Gastrocnemius medialis (tissue), 4 donors: ENCODE results near the gene MRPL2. TPM values are rescaled to one million over a fixed set of nuclear protein-coding genes. Genes with fewer than 3 reads are reported as not detected.

Experiments
- ATAC-seq, 2 donors: fragments of 150-250 bp; one replicate each; pipeline ENCODE4 v1.9.1; 2016
- DNase-seq, 2 donors: peaks; one replicate each; pipeline ENCODE4 v3.0.0-alpha.2; 2019
- H3K27ac ChIP-seq, 4 donors: fragments of 200-600 bp; sonication (generic); 1 replicate in 1 of 4; 2 replicates in 3 of 4; pipeline ENCODE4 v1.5.1; 2016 to 2018; ENCODE audit warnings: mild to moderate bottlenecking in 2 of 4, moderate library complexity in 1 of 4
- H3K27me3 ChIP-seq, 3 donors: fragments of 200-600 bp; sonication (generic) in 2 of 3; 1 replicate in 1 of 3; 2 replicates in 2 of 3; pipeline versions ENCODE4 v1.5.1 to v1.6.0; 2016 to 2019; ENCODE audit warnings: mild to moderate bottlenecking in 1 of 3, moderate library complexity in 1 of 3
- H3K36me3 ChIP-seq, 2 donors: fragments of 200-600 bp; sonication (generic) in 1 of 2; one replicate each; pipeline ENCODE4 v1.5.1; 2017 to 2018
- H3K4me1 ChIP-seq, 2 donors: fragments of 200-600 bp; sonication (generic) in 1 of 2; one replicate each; pipeline ENCODE4 v1.5.1; 2016 to 2017; ENCODE audit warnings: mild to moderate bottlenecking in 2 of 2
- H3K4me3 ChIP-seq, 4 donors: fragments of 200-600 bp; sonication (generic) in 3 of 4; 1 replicate in 1 of 4; 2 replicates in 3 of 4; pipeline ENCODE4 v1.5.1; 2016 to 2019; ENCODE audit warnings: mild to moderate bottlenecking in 2 of 4
- H3K9me3 ChIP-seq, 3 donors: fragments of 200-600 bp; sonication (generic) in 2 of 3; 1 replicate in 1 of 3; 2 replicates in 2 of 3; pipeline ENCODE4 v1.5.1; 2016 to 2019
- POLR2A ChIP-seq, 2 donors: fragments of 450-650 bp; IDR thresholded peaks; one replicate each; pipeline ENCODE4 v1.6.1; 2017; ENCODE audit warnings: antibody characterized with exemption in 2 of 2, mild to moderate bottlenecking in 2 of 2, moderate library complexity in 2 of 2
- in situ Hi-C, 4 donors: fragments of 200-750 bp; cut with MboI; loops; one replicate each; pipeline versions ENCODE4 v1.15.0 to v1.8.0; 2017; ENCODE audit warnings: low sequenced_read_pairs in 4 of 4
- intact Hi-C: fragments of 100-400 bp; cut with DNase I; formaldehyde crosslinking; loops from one replicate; pipeline ENCODE4 v1.15.1; 2023; ENCODE audit warnings: low total_unique reads
- total RNA-seq, 4 donors: library from RNA; depleted of rRNA; stranded (reverse); fragments of >200 nt; gene quantifications; one replicate each; pipeline versions ENCODE4 v1.1.0 to v1.2.3, GENCODE V29; 2016
- TF ChIP-seq, protein P1 (sequence below), 5 experiments: fragments of 450-650 bp in 3 of 5; fragments of 200-600 bp in 2 of 5; sonication (generic) in 2 of 5; IDR thresholded peaks in 4 of 5; conservative IDR thresholded peaks in 1 of 5; 1 replicate in 4 of 5; 2 replicates in 1 of 5; pipeline ENCODE4 v1.5.1; 2016 to 2019; ENCODE audit warnings: antibody characterized with exemption in 5 of 5, mild to moderate bottlenecking in 3 of 5, moderate library complexity in 3 of 5

The MRPL2 gene
- total RNA-seq, 4 donors from 2014 or later = 34.1 to 64.9 (median 41.1) TPM

DNA sequence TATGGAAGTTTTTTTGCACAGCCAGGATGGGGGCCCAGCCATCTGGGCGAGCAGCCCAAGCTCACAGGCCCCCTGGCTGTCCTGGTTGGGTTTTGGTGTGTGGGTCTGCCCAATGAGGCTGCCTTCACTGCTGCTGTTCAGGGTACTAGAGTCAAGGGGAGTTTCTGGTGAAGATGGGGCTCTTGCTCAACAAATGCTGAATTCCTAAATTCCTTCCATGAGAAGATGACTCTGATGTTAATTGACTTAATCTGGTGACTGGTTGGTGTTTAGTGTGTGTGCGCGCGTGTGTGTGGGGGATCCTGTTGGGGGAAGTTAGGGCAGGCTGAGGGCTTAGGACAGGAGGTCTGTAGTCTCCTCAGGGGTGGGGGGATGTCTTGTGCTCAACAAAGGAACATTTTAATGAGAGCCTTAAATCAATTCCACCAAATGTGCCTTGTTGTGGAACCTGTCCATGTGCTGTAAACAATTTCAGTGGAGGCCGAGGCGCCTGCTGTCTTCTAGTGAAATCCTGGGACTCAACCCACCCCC, 18.8 kb upstream of the MRPL2 start:
- Histone ChIP-seq H3K9me3 (no peaks in the 10 kb centered on the region), H3K4me1 (peaks cover 0 to 9% of the 10 kb centered on the region in 2 donors), H3K36me3 (peaks cover 0 to 14% of the 10 kb centered on the region in 2 donors), H3K4me3 (no peak overlapping the region), H3K27ac (no peak overlapping the region), H3K27me3 (peaks cover 9 to 17% (median 13%) of the 10 kb centered on the region in 3 donors)
- no peak for DNase-seq
- in situ Hi-C loops = no loop called here
- TF ChIP-seq, protein P1, sequence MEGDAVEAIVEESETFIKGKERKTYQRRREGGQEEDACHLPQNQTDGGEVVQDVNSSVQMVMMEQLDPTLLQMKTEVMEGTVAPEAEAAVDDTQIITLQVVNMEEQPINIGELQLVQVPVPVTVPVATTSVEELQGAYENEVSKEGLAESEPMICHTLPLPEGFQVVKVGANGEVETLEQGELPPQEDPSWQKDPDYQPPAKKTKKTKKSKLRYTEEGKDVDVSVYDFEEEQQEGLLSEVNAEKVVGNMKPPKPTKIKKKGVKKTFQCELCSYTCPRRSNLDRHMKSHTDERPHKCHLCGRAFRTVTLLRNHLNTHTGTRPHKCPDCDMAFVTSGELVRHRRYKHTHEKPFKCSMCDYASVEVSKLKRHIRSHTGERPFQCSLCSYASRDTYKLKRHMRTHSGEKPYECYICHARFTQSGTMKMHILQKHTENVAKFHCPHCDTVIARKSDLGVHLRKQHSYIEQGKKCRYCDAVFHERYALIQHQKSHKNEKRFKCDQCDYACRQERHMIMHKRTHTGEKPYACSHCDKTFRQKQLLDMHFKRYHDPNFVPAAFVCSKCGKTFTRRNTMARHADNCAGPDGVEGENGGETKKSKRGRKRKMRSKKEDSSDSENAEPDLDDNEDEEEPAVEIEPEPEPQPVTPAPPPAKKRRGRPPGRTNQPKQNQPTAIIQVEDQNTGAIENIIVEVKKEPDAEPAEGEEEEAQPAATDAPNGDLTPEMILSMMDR (IDR thresholded peaks at IDR 0.05 in 4 of 5, conservative IDR thresholded peaks at IDR 0.05 in 1 of 5) = no peak
- TF ChIP-seq POLR2A (IDR thresholded peaks at IDR 0.05) = no peak
- intact Hi-C loops = no loop called here
- ATAC-seq = no peak

DNA sequence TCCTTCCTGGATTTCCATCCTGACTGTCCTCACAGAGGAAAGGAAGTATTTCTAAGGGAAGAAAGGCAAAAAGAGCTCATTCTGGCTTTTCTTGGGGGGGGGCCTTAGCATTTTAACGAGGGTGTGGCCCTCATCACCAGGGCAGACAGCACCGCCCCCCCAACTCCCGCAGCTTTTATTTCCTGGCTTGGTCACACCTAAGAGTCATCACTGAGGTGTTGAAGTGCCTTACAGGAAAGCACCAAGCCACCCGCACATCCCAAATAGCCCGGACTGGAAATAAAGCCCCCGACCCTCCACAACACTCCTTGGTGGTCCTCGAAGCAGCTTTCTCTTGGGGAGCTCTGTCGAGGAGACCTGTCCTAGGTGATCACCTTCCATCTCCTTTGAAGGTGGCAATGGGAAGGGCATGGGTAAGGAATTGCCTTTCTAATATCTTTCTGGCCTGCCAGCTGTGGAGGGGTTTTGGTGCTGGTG, 18.1 kb upstream of the MRPL2 start:
- Histone ChIP-seq H3K4me1 (peaks cover 0 to 9% of the 10 kb centered on the region in 2 donors), H3K27ac (no peak overlapping the region), H3K9me3 (no peaks in the 10 kb centered on the region), H3K36me3 (peaks cover 0 to 21% of the 10 kb centered on the region in 2 donors), H3K4me3 (peak overlapping the region in 2 of 4 donors; percentile 45 to 46), H3K27me3 (peaks cover 9 to 17% (median 13%) of the 10 kb centered on the region in 3 donors)
- no peak for DNase-seq
- intact Hi-C loops = no loop called here
- in situ Hi-C loops = no loop called here
- no peak for TF ChIP-seq POLR2A (IDR thresholded peaks at IDR 0.05)
- TF ChIP-seq, protein P1 (IDR thresholded peaks at IDR 0.05 in 4 of 5, conservative IDR thresholded peaks at IDR 0.05 in 1 of 5) = no peak
- ATAC-seq = no peak

DNA sequence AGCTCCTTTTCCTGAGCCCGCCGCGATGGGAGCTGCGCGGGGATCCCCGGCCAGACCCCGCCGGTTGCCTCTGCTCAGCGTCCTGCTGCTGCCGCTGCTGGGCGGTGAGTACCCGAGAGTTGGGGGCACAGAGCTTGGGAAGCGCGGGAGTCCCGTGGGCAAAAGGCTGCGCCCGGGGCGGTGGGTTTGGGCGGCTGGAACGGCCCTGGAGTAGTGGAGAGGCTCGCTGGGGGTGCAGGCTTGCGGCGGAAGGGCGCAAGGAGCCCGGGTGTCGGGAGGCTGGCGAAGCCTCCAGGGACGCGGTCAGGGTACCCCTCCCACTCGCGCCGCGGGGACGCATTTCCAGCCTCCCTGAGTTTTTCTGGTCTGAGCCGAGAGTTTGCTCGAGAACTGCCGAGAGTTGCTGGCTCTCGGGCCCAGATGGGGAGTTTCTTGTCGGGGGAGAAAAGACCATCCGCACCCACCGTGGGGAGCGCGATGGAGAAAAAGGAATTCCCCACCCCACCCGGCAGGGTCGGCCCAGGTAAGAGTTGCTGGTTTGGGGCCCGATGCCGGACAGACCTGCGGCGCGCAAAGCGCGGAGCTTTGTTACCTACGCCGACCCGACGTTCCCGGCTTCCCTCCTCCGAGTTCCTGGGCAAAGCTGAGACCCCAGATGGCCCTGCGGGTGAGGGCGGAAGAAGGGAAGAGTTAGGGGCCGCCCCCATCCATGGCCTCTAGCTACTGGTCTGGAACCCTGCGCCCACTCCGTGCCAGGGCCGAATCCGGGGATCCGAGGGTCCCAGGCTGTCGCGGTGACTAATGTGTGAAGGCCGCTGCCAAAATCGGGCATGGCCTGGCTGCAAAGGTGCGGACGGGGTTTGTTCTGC, 17.5 kb upstream of the MRPL2 start:
- no peak for ATAC-seq
- H3K9me3 ChIP-seq = no peaks in the 10 kb centered on the region
- peaks cover 9 to 17% (median 13%) of the 10 kb centered on the region in 3 donors for H3K27me3 ChIP-seq
- H3K27ac ChIP-seq = no peak overlapping the region
- in situ Hi-C loops = no loop called here
- intact Hi-C loops = no loop called here
- H3K4me3 ChIP-seq = peak overlapping the region; percentile 40 to 46 (median 46)
- DNase-seq = no peak
- H3K36me3 ChIP-seq = peaks cover 0 to 27% of the 10 kb centered on the region in 2 donors
- peaks cover 0 to 9% of the 10 kb centered on the region in 2 donors for H3K4me1 ChIP-seq
- TF ChIP-seq, protein P1 (IDR thresholded peaks at IDR 0.05 in 4 of 5, conservative IDR thresholded peaks at IDR 0.05 in 1 of 5) = no peak
- no peak for TF ChIP-seq POLR2A (IDR thresholded peaks at IDR 0.05)

DNA sequence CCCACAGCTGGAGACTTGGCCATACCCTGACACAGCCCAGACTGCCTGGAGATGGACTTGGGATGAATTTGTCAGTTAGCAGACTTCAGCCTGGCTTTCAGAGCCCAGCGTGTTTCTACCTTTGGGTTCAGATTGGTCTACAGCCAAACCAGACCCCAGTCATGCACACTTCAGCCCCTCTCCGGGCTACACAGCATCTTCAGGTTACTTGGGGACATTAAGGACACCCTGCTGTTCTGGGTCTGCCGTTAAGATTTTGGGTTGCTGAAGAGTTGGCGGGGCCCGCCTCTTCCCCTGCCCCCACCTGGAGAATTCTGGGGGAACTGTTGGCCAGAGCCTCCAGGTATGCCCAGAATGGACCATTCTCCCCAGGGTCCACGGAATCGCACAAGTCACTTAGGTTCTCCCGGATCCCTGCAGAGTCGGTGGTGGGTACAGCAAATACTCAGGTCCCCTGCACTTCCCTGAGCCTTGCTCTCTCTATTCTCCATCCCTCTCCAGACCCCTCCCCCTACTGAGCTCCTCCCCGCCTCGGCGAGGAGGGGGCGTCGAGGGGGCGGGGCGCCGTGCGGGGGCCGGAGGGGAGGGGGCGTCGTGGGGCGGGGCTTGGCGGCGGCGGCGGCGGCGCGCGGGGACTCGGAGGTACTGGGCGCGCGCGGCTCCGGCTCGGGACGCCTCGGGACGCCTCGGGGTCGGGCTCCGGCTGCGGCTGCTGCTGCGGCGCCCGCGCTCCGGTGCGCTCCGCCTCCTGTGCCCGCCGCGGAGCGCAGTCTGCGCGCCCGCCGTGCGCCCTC, 16.6 kb upstream of the MRPL2 start, which contains the start of gene PTK7:
PTK7 (plus strand) TSS at position 645 of the 794 bp plus-strand sequence. CDS start 175 bp downstream, outside the sequence.
- Histone ChIP-seq H3K4me1 (peaks cover 0 to 9% of the 10 kb centered on the region in 2 donors), H3K9me3 (no peaks in the 10 kb centered on the region), H3K27ac (no peak within 1 kb of the TSS), H3K36me3 (peaks cover 0 to 36% of the 10 kb centered on the region in 2 donors), H3K4me3 (peak within 1 kb of the TSS; percentile 40 to 46 (median 46)), H3K27me3 (peaks cover 9 to 17% (median 13%) of the 10 kb centered on the region in 3 donors)
- ATAC-seq (no peak), DNase-seq (no peak)
- intact Hi-C loops (no loop called here), in situ Hi-C loops (no loop called here)
- TF ChIP-seq POLR2A (IDR thresholded peaks at IDR 0.05) = no peak
- TF ChIP-seq, protein P1 (IDR thresholded peaks at IDR 0.05 in 4 of 5, conservative IDR thresholded peaks at IDR 0.05 in 1 of 5) = no peak
